ENCODE data around the gene GAK.

GRCh38 chr4:819401-820229, 112.5 kb downstream of the GAK start:
- TF ChIP-seq, protein P1, sequence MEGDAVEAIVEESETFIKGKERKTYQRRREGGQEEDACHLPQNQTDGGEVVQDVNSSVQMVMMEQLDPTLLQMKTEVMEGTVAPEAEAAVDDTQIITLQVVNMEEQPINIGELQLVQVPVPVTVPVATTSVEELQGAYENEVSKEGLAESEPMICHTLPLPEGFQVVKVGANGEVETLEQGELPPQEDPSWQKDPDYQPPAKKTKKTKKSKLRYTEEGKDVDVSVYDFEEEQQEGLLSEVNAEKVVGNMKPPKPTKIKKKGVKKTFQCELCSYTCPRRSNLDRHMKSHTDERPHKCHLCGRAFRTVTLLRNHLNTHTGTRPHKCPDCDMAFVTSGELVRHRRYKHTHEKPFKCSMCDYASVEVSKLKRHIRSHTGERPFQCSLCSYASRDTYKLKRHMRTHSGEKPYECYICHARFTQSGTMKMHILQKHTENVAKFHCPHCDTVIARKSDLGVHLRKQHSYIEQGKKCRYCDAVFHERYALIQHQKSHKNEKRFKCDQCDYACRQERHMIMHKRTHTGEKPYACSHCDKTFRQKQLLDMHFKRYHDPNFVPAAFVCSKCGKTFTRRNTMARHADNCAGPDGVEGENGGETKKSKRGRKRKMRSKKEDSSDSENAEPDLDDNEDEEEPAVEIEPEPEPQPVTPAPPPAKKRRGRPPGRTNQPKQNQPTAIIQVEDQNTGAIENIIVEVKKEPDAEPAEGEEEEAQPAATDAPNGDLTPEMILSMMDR (IDR thresholded peaks at IDR 0.05 in 8 of 11, conservative IDR thresholded peaks at IDR 0.05 in 3 of 11): no peak
- TF ChIP-seq POLR2AphosphoS5 (IDR thresholded peaks at IDR 0.05) (no peak), POLR2A (IDR thresholded peaks at IDR 0.05) (no peak)

All from spleen (tissue), 7 donors.